H1 (cell line): ENCODE results near the gene CYP4B1. TPM values are rescaled to one million over a fixed set of nuclear protein-coding genes. Genes with fewer than 3 reads are reported as not detected.

Experiments used
- CHD7 ChIP-seq: fragments of 300-600 bp; sonication (generic); IDR thresholded peaks from 2 replicates; pipeline ENCODE4 v1.7.1; 2012; ENCODE audit warnings: low read length, moderate library complexity, mild to moderate bottlenecking, inconsistent platforms; ENCODE audit not compliant: insufficient replicate concordance
- RAD21 ChIP-seq, 2 experiments: IDR thresholded peaks in 1 of 2; conservative IDR thresholded peaks in 1 of 2; 2 replicates each; pipeline ENCODE4 v1.6.1; 2011; ENCODE audit warnings: low read depth in 2 of 2, low read length in 2 of 2, improper control_type of control experiment in 1 of 2, inconsistent platforms in 1 of 2, mild to moderate bottlenecking in 1 of 2, moderate library complexity in 1 of 2
- SIN3A ChIP-seq, 2 experiments: IDR thresholded peaks in 1 of 2; conservative IDR thresholded peaks in 1 of 2; 2 replicates each; pipeline ENCODE4 v1.6.1; 2011 to 2012; ENCODE audit warnings: low read length in 2 of 2, improper control_type of control experiment in 1 of 2, low read depth in 1 of 2, mild to moderate bottlenecking in 1 of 2
- polyA plus RNA-seq, 7 experiments: library from polyadenylated mRNA; depleted of rRNA in 3 of 7; stranded (reverse) in 5 of 7; unstranded in 2 of 7; fragments of >200 nt in 5 of 7; fragments of 200-250 nt in 2 of 7; gene quantifications; 1 replicate in 5 of 7; 2 replicates in 1 of 7; 4 replicates in 1 of 7; pipeline versions ENCODE4 v1.2.1 to v1.2.3, GENCODE V29; 2011 to 2013; ENCODE audit warnings: missing spikeins in 2 of 7, mixed read lengths in 2 of 7
- total RNA-seq: library from RNA; stranded (reverse); fragmentation: NEBNext Ultra II Directional; extraction: Animal tissue kit (Norgen Biotek cat#: 25700); gene quantifications from 2 replicates; pipeline ENCODE4 v1.2.1, GENCODE V29; 2021

Gene CYP4B1
- total and polyA plus RNA-seq, 2 of the 8 experiments (the other 6 are each of a cell fraction or from before 2014, with no cell fraction given), result 0.23 TPM; not detected in 1

GRCh38 chr1:46820560-46821060 lies 21.8 kb downstream of the CYP4B1 start (continued):
- TF ChIP-seq SIN3A (conservative IDR thresholded peaks at IDR 0.05 in 1 of 2, IDR thresholded peaks at IDR 0.05 in 1 of 2; ENCODE audit: low read depth in 1 of 2, low read length in 2 of 2) (no peak), RAD21 (IDR thresholded peaks at IDR 0.05 in 1 of 2, conservative IDR thresholded peaks at IDR 0.05 in 1 of 2; ENCODE audit: low read depth in 2 of 2, low read length in 2 of 2) (no peak), CHD7 (no peak)
